Tibial nerve (tissue), 4 donors: Measurements from ENCODE around the gene RAB27B. TPM values are rescaled to one million over a fixed set of nuclear protein-coding genes. Genes with fewer than 3 reads are reported as not detected.
"Not testable (repeated sequence)": the region's sequence is repeated elsewhere in the genome, so short reads cannot be mapped to it uniquely, and the experiment has no call there.

Source experiments
- DNase-seq, 2 donors: peaks; one replicate each; pipeline ENCODE4 v3.0.0-alpha.2; 2019; ENCODE audit warnings: low spot score in 2 of 2
- H3K27ac ChIP-seq, 4 donors: fragments of 200-600 bp; sonication (generic) in 3 of 4; one replicate each; pipeline ENCODE4 v1.5.1; 2017 to 2019; ENCODE audit warnings: mild to moderate bottlenecking in 1 of 4
- H3K27me3 ChIP-seq, 2 donors: fragments of 200-600 bp; sonication (generic) in 1 of 2; one replicate each; pipeline versions ENCODE4 v1.5.1 to v1.6.0; 2017 to 2019
- H3K36me3 ChIP-seq, 3 donors: fragments of 200-600 bp; sonication (generic); one replicate each; pipeline ENCODE4 v1.5.1; 2018 to 2019
- H3K4me1 ChIP-seq, 4 donors: fragments of 200-600 bp; sonication (generic) in 3 of 4; one replicate each; pipeline ENCODE4 v1.5.1; 2017 to 2019
- H3K4me3 ChIP-seq, 4 donors: fragments of 200-600 bp; sonication (generic) in 3 of 4; one replicate each; pipeline ENCODE4 v1.5.1; 2017 to 2019; ENCODE audit warnings: mild to moderate bottlenecking in 1 of 4, moderate library complexity in 1 of 4
- H3K9me3 ChIP-seq, 4 donors: fragments of 200-600 bp; sonication (generic) in 3 of 4; one replicate each; pipeline ENCODE4 v1.5.1; 2017 to 2019
- CTCF ChIP-seq, 5 experiments: fragments of 200-600 bp in 3 of 5; fragments of 450-650 bp in 2 of 5; sonication (generic) in 3 of 5; IDR thresholded peaks; one replicate each; pipeline ENCODE4 v1.5.1; 2016 to 2019; ENCODE audit warnings: antibody characterized with exemption in 5 of 5, mild to moderate bottlenecking in 3 of 5, moderate library complexity in 2 of 5
- EP300 ChIP-seq, 2 donors: sonication (generic); formaldehyde crosslinking; IDR thresholded peaks; one replicate each; pipeline ENCODE4 v1.6.1; 2017; ENCODE audit warnings: antibody characterized with exemption in 2 of 2, mild to moderate bottlenecking in 1 of 2
- POLR2A ChIP-seq, 2 donors: fragments of 450-650 bp; IDR thresholded peaks; one replicate each; pipeline ENCODE4 v1.6.1; 2017; ENCODE audit warnings: antibody characterized with exemption in 2 of 2, mild to moderate bottlenecking in 2 of 2, moderate library complexity in 2 of 2
- WGBS, 2 donors: methylation state at CpG; one replicate each; pipeline ENCODE4 v1.1.5; 2018; 5-methylcytosine and 5-hydroxymethylcytosine counted together
- total RNA-seq, 4 donors: library from RNA; depleted of rRNA; stranded (reverse); fragments of >200 nt; gene quantifications; one replicate each; pipeline ENCODE4 v1.1.0, GENCODE V29; 2016

RAB27B gene
- total RNA-seq, 4 donors from 2014 or later, result under 0.01 to 0.22 TPM; not detected in 2

GRCh38 chr18:54812885-54813284 is 15.4 kb upstream of the RAB27B start:
- WGBS, 2 donors, result 84 to 86% methylated on average over 2 of the region's 2 CpGs
- no peak for DNase-seq
- H3K4me1 ChIP-seq, result no peaks in the 10 kb centered on the region
- H3K36me3 ChIP-seq, result no peaks in the 10 kb centered on the region
- no peak overlapping the region for H3K27ac ChIP-seq
- TF ChIP-seq POLR2A (IDR thresholded peaks at IDR 0.05) (no peak), EP300 (IDR thresholded peaks at IDR 0.05) (no peak), CTCF (IDR thresholded peaks at IDR 0.05) (no peak)
- H3K27me3 ChIP-seq, result no peaks in the 10 kb centered on the region
- H3K9me3 ChIP-seq, result no peaks in the 10 kb centered on the region
- H3K4me3 ChIP-seq, result no peak overlapping the region

GRCh38 chr18:54813305-54813704 is 15.0 kb upstream of the RAB27B start:
- no peak for DNase-seq
- Histone ChIP-seq H3K36me3 (no peaks in the 10 kb centered on the region), H3K4me1 (no peaks in the 10 kb centered on the region), H3K9me3 (no peaks in the 10 kb centered on the region), H3K4me3 (no peak overlapping the region), H3K27me3 (no peaks in the 10 kb centered on the region), H3K27ac (no peak overlapping the region)
- no peak for TF ChIP-seq CTCF (IDR thresholded peaks at IDR 0.05)
- no peak for TF ChIP-seq EP300 (IDR thresholded peaks at IDR 0.05)
- no peak for TF ChIP-seq POLR2A (IDR thresholded peaks at IDR 0.05)
- 75 to 100% methylated on average over 1 of the region's 1 CpG for WGBS, 2 donors

- Histone ChIP-seq H3K4me3 (no peak overlapping the region), H3K4me1 (no peaks in the 10 kb centered on the region), H3K27ac (no peak overlapping the region), H3K9me3 (no peaks in the 10 kb centered on the region), H3K27me3 (no peaks in the 10 kb centered on the region), H3K36me3 (no peaks in the 10 kb centered on the region)
- no peak for TF ChIP-seq POLR2A (IDR thresholded peaks at IDR 0.05)
- no peak for TF ChIP-seq EP300 (IDR thresholded peaks at IDR 0.05)
- no peak for TF ChIP-seq CTCF (IDR thresholded peaks at IDR 0.05)
- DNase-seq, result no peak
- 9 to 11% methylated on average over 1 of the region's 1 CpG for WGBS, 2 donors
Observed at GRCh38 chr18:54813977-54814565, 14.2 kb upstream of the RAB27B start.

GRCh38 chr18:54815086-54815485 is 13.2 kb upstream of the RAB27B start:
- no peaks in the 10 kb centered on the region for H3K9me3 ChIP-seq
- no peak for TF ChIP-seq CTCF (IDR thresholded peaks at IDR 0.05)
- TF ChIP-seq EP300 (IDR thresholded peaks at IDR 0.05), result no peak
- TF ChIP-seq POLR2A (IDR thresholded peaks at IDR 0.05), result no peak
- no peaks in the 10 kb centered on the region for H3K4me1 ChIP-seq
- DNase-seq, result no peak
- no peak overlapping the region for H3K27ac ChIP-seq
- H3K36me3 ChIP-seq, result no peaks in the 10 kb centered on the region
- 41 to 53% methylated on average over 2 of the region's 2 CpGs for WGBS, 2 donors
- no peaks in the 10 kb centered on the region for H3K27me3 ChIP-seq
- H3K4me3 ChIP-seq, result no peak overlapping the region

- DNase-seq, H3K4me1 ChIP-seq, H3K36me3 ChIP-seq, H3K27ac ChIP-seq, H3K9me3 ChIP-seq, H3K4me3 ChIP-seq, H3K27me3 ChIP-seq: not testable (repeated sequence)
- 85 to 86% methylated on average over 2 of the region's 2 CpGs for WGBS, 2 donors
Observed at GRCh38 chr18:54820785-54821275, 7.4 kb upstream of the RAB27B start.
